ENCODE results near the gene TMCC1. TPM values are rescaled to one million over a fixed set of nuclear protein-coding genes. Genes with fewer than 3 reads are reported as not detected.
A peak's percentile ranks its signal among the peaks of the same experiment; 100 is the strongest.

Gene TMCC1
- total and polyA plus RNA-seq, 2 donors (not counting 3 experiments of a cell fraction or from before 2014, with no cell fraction given), result 17.4 to 38.4 TPM

GRCh38 chr3:129624347-129625071 is 269.0 kb downstream of the TMCC1 start:
- Histone ChIP-seq H3K36me3 (ENCODE audit: control insufficient read depth in 2 of 2, extremely low read depth in 1 of 2, insufficient read depth in 2 of 2, low read length in 2 of 2) (no peaks in the 10 kb centered on the region), H3K4me3 (replicated peaks in 1 of 3; ENCODE audit: insufficient read depth in 1 of 3, low read depth in 1 of 3, low read length in 3 of 3) (no peak overlapping the region), H3K4me2 (ENCODE audit: insufficient read depth, low read length) (no peak overlapping the region), H3K9ac (replicated peaks; ENCODE audit: extremely low read depth, insufficient read depth, low read length) (no peak overlapping the region), H3K9me3 (replicated peaks; ENCODE audit: control insufficient read depth, insufficient read depth, low read length) (no peaks in the 10 kb centered on the region), H3K27me3 (ENCODE audit: control insufficient read depth in 2 of 2, insufficient read depth in 2 of 2, low read length in 2 of 2) (no peaks in the 10 kb centered on the region), H2AFZ (ENCODE audit: low read depth, low read length) (no peak overlapping the region), H4K20me1 (replicated peaks; ENCODE audit: control insufficient read depth, extremely low read depth, insufficient read depth, low read length) (no peaks in the 10 kb centered on the region), H3K27ac (ENCODE audit: insufficient read depth, low read depth, low read length) (peak overlapping the region; percentile 96), H3K4me1 (ENCODE audit: control insufficient read depth, extremely low read depth, insufficient read depth, low read length) (peaks cover 76% of the 10 kb centered on the region), H3K9me1 (replicated peaks; ENCODE audit: control insufficient read depth, extremely low read depth, insufficient read depth, low read length) (no peaks in the 10 kb centered on the region), H3K79me2 (ENCODE audit: control insufficient read depth, insufficient read depth, low read length) (no peaks in the 10 kb centered on the region)
- ChIA-PET CTCF (interaction anchor here (0.6 to 3.5 kb wide), 6 partner anchors 16 to 1334 kb away, joined by 3 to 10 read pairs (median 4); no protein-coding TSS in a partner anchor), POLR2A (no interaction called here)
- peak; percentile 26 for DNase-seq (ENCODE audit: low read depth, low spot score)
- peak; percentile 4 for FAIRE-seq
- no TSS peak for BruUV-seq (replicated peaks)
- dilution Hi-C loops (cut with MboI; ENCODE audit: extremely low pct_ligation_motif_present, low sequenced_read_pairs) (no loop called here), intact Hi-C loops (cut with micrococcal nuclease) (loop anchor here (1.0 to 10.0 kb wide), 3 partner anchors 184 to 470 kb away; partner anchors contain the start of gene IFT122)
- no peak for TF ChIP-seq CTCF (IDR thresholded peaks at IDR 0.05; ENCODE audit: extremely low read depth in 1 of 2, insufficient read depth in 1 of 2, low read depth in 1 of 2, low read length in 2 of 2)
- TF ChIP-seq MYC (IDR thresholded peaks at IDR 0.05; ENCODE audit: low read depth, low read length), result no peak
- no peak for TF ChIP-seq JUN (IDR thresholded peaks at IDR 0.05; ENCODE audit: borderline replicate concordance, insufficient read depth, insufficient read length, low read depth)
- no peak for TF ChIP-seq GATA2 (IDR thresholded peaks at IDR 0.05; ENCODE audit: insufficient read depth, insufficient read length, low read depth, low read length)
- TF ChIP-seq POLR2A (IDR thresholded peaks at IDR 0.05; ENCODE audit: low read depth, low read length), result no peak
- no peak for TF ChIP-seq EZH2 (IDR thresholded peaks at IDR 0.05; ENCODE audit: borderline replicate concordance, low read depth, low read length, severe bottlenecking)
- no peak for TF ChIP-seq FOS (IDR thresholded peaks at IDR 0.05; ENCODE audit: borderline replicate concordance, insufficient read depth, low read length)
- TF ChIP-seq POLR2AphosphoS5 (IDR thresholded peaks at IDR 0.05; ENCODE audit: insufficient read depth, low read depth, low read length), result no peak
- no peak for TF ChIP-seq MAX (IDR thresholded peaks at IDR 0.05; ENCODE audit: insufficient read depth, insufficient read length)
